ENCODE results near the gene PLEKHG7.

- TF ChIP-seq CTCF (IDR thresholded peaks at IDR 0.05; ENCODE audit: low read length) = no peak
- TF ChIP-seq EZH2 (IDR thresholded peaks at IDR 0.05; ENCODE audit: borderline replicate concordance, low read length) = no peak
These were observed 51.4 kb downstream of the PLEKHG7 start for GRCh38 chr12:92753976-92754885.

Measured in OCI-LY1 (cell line).